Placental epithelial cell (primary cell): ENCODE measurements around the gene IQCH. TPM values are rescaled to one million over a fixed set of nuclear protein-coding genes. Genes with fewer than 3 reads are reported as not detected.

ENCODE experiments used
- total RNA-seq: library from RNA; depleted of rRNA; stranded (reverse); fragments of >200 nt; gene quantifications from 2 replicates; pipeline ENCODE4 v1.2.3, GENCODE V29; 2012

Gene IQCH
- total RNA-seq: 4.3 and 5.1 TPM in 2 replicates

GRCh38 chr15:67254238-67255175 lies at the start of gene IQCH, which contains the start of gene AAGAB:
TSS of gene IQCH (plus strand) at chr15:67254786. CDS start at chr15:67254897, 111 bp downstream.
TSS of gene AAGAB (minus strand) at chr15:67254661. CDS start at chr15:67254631, 30 bp downstream.

GRCh38 chr15:67521029-67521782 lies 266.6 kb downstream of the IQCH start, which contains the start of gene C15orf61:
TSS of gene C15orf61 (plus strand) at chr15:67521131. CDS start at chr15:67521249, 118 bp downstream.

GRCh38 chr15:67542420-67543347 lies 288.1 kb downstream of the IQCH start, which contains the start of gene MAP2K5:
TSS of gene MAP2K5 (plus strand) at chr15:67542703. CDS start at chr15:67543336, 633 bp downstream.

Other genes with a start within 250 kb of the IQCH start
- gene SMAD3, start 189.2 kb upstream of the IQCH start, total RNA-seq: 9.8 and 10.1 TPM in 2 replicates
- 25.9 and 44.5 TPM in 2 replicates for gene AAGAB, start 125 bp upstream of the IQCH start, total RNA-seq